Panc1 (cell line): ENCODE results near the gene RASA3.

Source experiments
- POLR2AphosphoS5 ChIP-seq: IDR thresholded peaks from 2 replicates; pipeline ENCODE4 v1.6.1; 2012; ENCODE audit warnings: mild to moderate bottlenecking, low read depth, low read length, moderate library complexity
- TF ChIP-seq, protein P1 (sequence below), 2 experiments: IDR thresholded peaks; 2 replicates each; pipeline ENCODE4 v1.6.1; 2011 to 2012; ENCODE audit warnings: low read depth in 2 of 2, control low read depth in 1 of 2, low read length in 1 of 2, mild to moderate bottlenecking in 1 of 2, moderate library complexity in 1 of 2; ENCODE audit not compliant: insufficient read depth in 1 of 2

DNA sequence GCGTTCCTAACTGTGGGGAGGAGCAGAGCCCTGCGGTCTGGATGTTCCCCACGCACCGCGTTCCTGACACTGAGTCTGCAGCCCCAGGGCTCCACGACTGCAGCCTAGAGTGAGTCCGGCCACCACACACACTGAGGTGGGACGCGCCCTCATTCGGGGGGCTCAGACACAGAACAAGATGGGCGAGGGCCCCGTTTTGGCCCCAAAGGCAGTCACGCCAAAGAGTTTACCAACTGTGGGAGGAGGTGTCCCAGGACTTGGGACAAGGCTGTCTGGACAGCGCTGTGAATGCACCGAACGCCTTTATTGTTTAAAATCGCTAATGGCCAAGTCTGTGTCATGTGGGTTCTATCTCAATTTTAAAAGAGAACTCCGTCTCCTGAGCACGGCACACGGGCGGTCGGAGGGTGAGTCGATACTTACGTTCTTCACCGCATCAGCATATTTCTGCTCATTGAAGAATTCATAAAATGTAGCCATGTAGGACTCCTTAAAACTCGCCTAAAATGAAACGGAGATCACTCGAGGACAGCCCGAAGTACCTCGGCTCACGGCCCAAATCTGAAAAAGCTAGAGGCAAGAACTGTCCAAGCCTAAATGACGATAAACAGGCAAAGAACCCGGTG is 123.3 kb downstream of the RASA3 start:
- TF ChIP-seq, protein P1, sequence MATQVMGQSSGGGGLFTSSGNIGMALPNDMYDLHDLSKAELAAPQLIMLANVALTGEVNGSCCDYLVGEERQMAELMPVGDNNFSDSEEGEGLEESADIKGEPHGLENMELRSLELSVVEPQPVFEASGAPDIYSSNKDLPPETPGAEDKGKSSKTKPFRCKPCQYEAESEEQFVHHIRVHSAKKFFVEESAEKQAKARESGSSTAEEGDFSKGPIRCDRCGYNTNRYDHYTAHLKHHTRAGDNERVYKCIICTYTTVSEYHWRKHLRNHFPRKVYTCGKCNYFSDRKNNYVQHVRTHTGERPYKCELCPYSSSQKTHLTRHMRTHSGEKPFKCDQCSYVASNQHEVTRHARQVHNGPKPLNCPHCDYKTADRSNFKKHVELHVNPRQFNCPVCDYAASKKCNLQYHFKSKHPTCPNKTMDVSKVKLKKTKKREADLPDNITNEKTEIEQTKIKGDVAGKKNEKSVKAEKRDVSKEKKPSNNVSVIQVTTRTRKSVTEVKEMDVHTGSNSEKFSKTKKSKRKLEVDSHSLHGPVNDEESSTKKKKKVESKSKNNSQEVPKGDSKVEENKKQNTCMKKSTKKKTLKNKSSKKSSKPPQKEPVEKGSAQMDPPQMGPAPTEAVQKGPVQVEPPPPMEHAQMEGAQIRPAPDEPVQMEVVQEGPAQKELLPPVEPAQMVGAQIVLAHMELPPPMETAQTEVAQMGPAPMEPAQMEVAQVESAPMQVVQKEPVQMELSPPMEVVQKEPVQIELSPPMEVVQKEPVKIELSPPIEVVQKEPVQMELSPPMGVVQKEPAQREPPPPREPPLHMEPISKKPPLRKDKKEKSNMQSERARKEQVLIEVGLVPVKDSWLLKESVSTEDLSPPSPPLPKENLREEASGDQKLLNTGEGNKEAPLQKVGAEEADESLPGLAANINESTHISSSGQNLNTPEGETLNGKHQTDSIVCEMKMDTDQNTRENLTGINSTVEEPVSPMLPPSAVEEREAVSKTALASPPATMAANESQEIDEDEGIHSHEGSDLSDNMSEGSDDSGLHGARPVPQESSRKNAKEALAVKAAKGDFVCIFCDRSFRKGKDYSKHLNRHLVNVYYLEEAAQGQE (IDR thresholded peaks at IDR 0.05; ENCODE audit: insufficient read depth in 1 of 2, low read depth in 2 of 2, low read length in 1 of 2): no peak
- no peak for TF ChIP-seq POLR2AphosphoS5
